Smooth muscle cell of bladder (primary cell): ENCODE measurements around the gene ELOVL2. TPM values are rescaled to one million over a fixed set of nuclear protein-coding genes. Genes with fewer than 3 reads are reported as not detected.

Experiments used
- total RNA-seq: library from RNA; depleted of rRNA; stranded (reverse); fragments of >200 nt; gene quantifications from 2 replicates; pipeline ENCODE4 v1.2.3, GENCODE V29; 2014

ELOVL2 gene
- 3.9 and 18.9 TPM in 2 replicates for total RNA-seq

GRCh38 chr6:11043961-11044711 lies at the start of gene ELOVL2:
TSS of gene ELOVL2 (minus strand) at chr6:11044305. CDS start at chr6:11044230, 75 bp downstream.

Other genes starting within 250 kb of the ELOVL2 start
- gene MAK, start 205.8 kb downstream of the ELOVL2 start, total RNA-seq = not detected in 2 replicates
- not detected in 2 replicates for gene GCM2, start 162.3 kb downstream of the ELOVL2 start, total RNA-seq
- gene SYCP2L, start 157.3 kb downstream of the ELOVL2 start, total RNA-seq = 0.09 and 0.14 TPM in 2 replicates
- 7.4 and 9.4 TPM in 2 replicates for gene SMIM13, start 49.5 kb upstream of the ELOVL2 start, total RNA-seq
- not detected in 2 replicates for gene ERVFRD-1, start 67.4 kb upstream of the ELOVL2 start, total RNA-seq
- 0.55 and 1.4 TPM in 2 replicates for gene NEDD9, start 188.4 kb upstream of the ELOVL2 start, total RNA-seq